ENCODE data around the gene NMNAT2. TPM values are rescaled to one million over a fixed set of nuclear protein-coding genes. Genes with fewer than 3 reads are reported as not detected.

NMNAT2 gene
- total and polyA plus RNA-seq, 10 of the 15 experiments (the other 5 are each of a cell fraction or from before 2014, with no cell fraction given): 0.02 to 2.0 (median 0.60) TPM

DNA sequence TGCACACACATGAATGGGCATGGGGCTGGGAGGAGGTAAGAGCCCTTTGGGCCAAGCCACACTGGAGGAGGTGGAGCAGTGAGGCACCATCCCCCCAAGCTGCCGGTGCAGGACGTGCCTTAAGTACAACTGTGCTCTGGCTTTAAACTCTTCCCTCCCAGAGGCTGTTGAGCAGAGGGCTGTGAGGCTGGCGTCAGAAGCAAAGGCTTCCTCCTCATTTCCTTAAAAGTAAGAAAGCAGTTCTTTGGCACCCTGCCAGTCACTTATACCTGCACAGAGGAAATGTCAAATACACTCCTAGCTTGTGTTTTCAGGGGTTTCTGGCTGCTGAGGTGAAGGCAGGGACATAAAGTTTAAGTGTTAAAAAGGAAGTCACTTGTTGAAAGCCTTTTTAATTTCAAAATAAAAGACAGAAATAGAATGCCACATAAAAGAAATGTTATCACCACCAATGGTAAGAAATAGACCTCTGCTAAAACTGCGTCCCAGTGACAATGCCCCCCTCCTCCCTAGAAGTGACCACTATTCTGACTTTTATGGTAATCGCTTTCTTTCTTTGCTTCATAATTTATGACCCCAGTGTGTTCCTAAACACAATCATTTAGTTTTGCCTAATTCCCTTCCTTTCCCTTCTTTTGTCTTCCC, 199.1 kb downstream of the NMNAT2 start:
- Histone ChIP-seq H3K79me2 (ENCODE audit: control insufficient read depth, insufficient read depth, low read length) (no peaks in the 10 kb centered on the region), H3K27ac (ENCODE audit: control insufficient read depth, insufficient read depth) (no peak overlapping the region), H3K4me1 (ENCODE audit: control insufficient read depth, insufficient read depth, low read length) (peaks cover 3% of the 10 kb centered on the region; the same call in 1 of the 2 replicates), H3K4me3 (no peak overlapping the region), H3K36me3 (ENCODE audit: control insufficient read depth in 2 of 2, insufficient read depth in 2 of 2, low read length in 1 of 2) (no peaks in the 10 kb centered on the region), H3K27me3 (replicated peaks in 1 of 2; ENCODE audit: control insufficient read depth in 2 of 2, insufficient read depth in 2 of 2, low read length in 1 of 2) (no peaks in the 10 kb centered on the region), H3K9me3 (replicated peaks; ENCODE audit: control insufficient read depth, insufficient read depth, low read length) (no peaks in the 10 kb centered on the region), H4K20me1 (ENCODE audit: control insufficient read depth, insufficient read depth) (no peaks in the 10 kb centered on the region), H2AFZ (ENCODE audit: control insufficient read depth, low read depth, low read length) (peak overlapping the region; percentile 38; the same call in 1 of the 2 replicates), H3K4me2 (ENCODE audit: control insufficient read depth, insufficient read depth) (no peak overlapping the region), H3K9ac (ENCODE audit: control insufficient read depth, insufficient read depth, low read length) (no peak overlapping the region)
- intact Hi-C loops (cut with micrococcal nuclease; ENCODE audit: unreplicated experiment) (loop anchor here (10.0 kb wide), 1 partner anchor 56 kb away; no protein-coding TSS in a partner anchor), in situ Hi-C loops (cut with MboI) (no loop called here)
- FAIRE-seq: no peak
- RAD21 ChIA-PET (ENCODE audit: unreplicated experiment): interaction anchor here (1.1 to 1.9 kb wide), 3 partner anchors 10 to 257 kb away, joined by 4 to 7 read pairs (median 6); no protein-coding TSS in a partner anchor
- ATAC-seq: peak; percentile 82
- POLR2A ChIA-PET: interaction anchor here (0.6 to 1.4 kb wide), 3 partner anchors 22 to 92 kb away, joined by 3 to 4 read pairs (median 3); no protein-coding TSS in a partner anchor
- TF ChIP-seq SMARCA5 (IDR thresholded peaks at IDR 0.05): no peak
- peak; percentile 88 for TF ChIP-seq SMAD1 (IDR thresholded peaks at IDR 0.05; ENCODE audit: low read depth, partially characterized antibody)
- CTCF ChIA-PET: interaction anchor here (1.3 to 3.2 kb wide), 4 partner anchors 9 to 256 kb away, joined by 3 to 13 read pairs (median 3); no protein-coding TSS in a partner anchor
- 11% methylated on average over 5 of the region's 5 CpGs for WGBS (ENCODE audit: insufficient coverage, insufficient replicate concordance, low lambda C conversion rate, missing lambda C conversion rate)
- DNase-seq (ENCODE audit: low read depth, low spot score): no peak
- SMC1A ChIA-PET (ENCODE audit: uncharacterized antibody, unreplicated experiment): interaction anchor here (0.7 to 1.7 kb wide), 7 partner anchors 9 to 253 kb away, joined by 3 to 7 read pairs (median 4); no protein-coding TSS in a partner anchor
- no TSS peak for BruUV-seq (replicated peaks)

GRCh38 chr1:183218027-183218618, 200.1 kb downstream of the NMNAT2 start:
- CTCF ChIA-PET: interaction anchor here (0.8 to 3.2 kb wide), 3 partner anchors 10 to 63 kb away, joined by 3 to 13 read pairs (median 3); no protein-coding TSS in a partner anchor
- BruUV-seq (replicated peaks): no TSS peak
- TF ChIP-seq HCFC1 (IDR thresholded peaks at IDR 0.05; ENCODE audit: low read length) (no peak), E2F8 (IDR thresholded peaks at IDR 0.05; ENCODE audit: low read depth, partially characterized antibody) (no peak), IRF5 (IDR thresholded peaks at IDR 0.05; ENCODE audit: borderline replicate concordance) (no peak), NFYA (IDR thresholded peaks at IDR 0.05; ENCODE audit: borderline replicate concordance, low read depth, low read length) (no peak), MTA2 (IDR thresholded peaks at IDR 0.05; ENCODE audit: low read depth) (no peak), IKZF1 (conservative IDR thresholded peaks at IDR 0.05) (no peak), EZH2 (IDR thresholded peaks at IDR 0.05; ENCODE audit: borderline replicate concordance, control insufficient read depth, low read depth, low read length) (no peak), JUNB (IDR thresholded peaks at IDR 0.05) (no peak), ZNF24 (IDR thresholded peaks at IDR 0.05) (no peak), NR2F1 (conservative IDR thresholded peaks at IDR 0.05) (no peak)

More at GRCh38 chr1:183218027-183218618, 200.1 kb downstream of the NMNAT2 start:
- ChIA-PET RAD21 (ENCODE audit: unreplicated experiment) (no interaction called here), POLR2A (interaction anchor here (0.6 to 0.9 kb wide), 2 partner anchors 23 to 93 kb away, joined by 3 to 4 read pairs; no protein-coding TSS in a partner anchor), SMC1A (ENCODE audit: uncharacterized antibody, unreplicated experiment) (interaction anchor here (1.3 to 1.7 kb wide), 2 partner anchors 10 to 252 kb away, joined by 3 to 7 read pairs; no protein-coding TSS in a partner anchor)
- Histone ChIP-seq H3K4me3 (no peak overlapping the region), H3K9ac (ENCODE audit: control insufficient read depth, insufficient read depth, low read length) (no peak overlapping the region), H3K4me2 (ENCODE audit: control insufficient read depth, insufficient read depth) (no peak overlapping the region), H3K79me2 (ENCODE audit: control insufficient read depth, insufficient read depth, low read length) (no peaks in the 10 kb centered on the region), H3K9me3 (replicated peaks; ENCODE audit: control insufficient read depth, insufficient read depth, low read length) (no peaks in the 10 kb centered on the region), H3K27ac (ENCODE audit: control insufficient read depth, insufficient read depth) (no peak overlapping the region), H4K20me1 (ENCODE audit: control insufficient read depth, insufficient read depth) (no peaks in the 10 kb centered on the region), H3K27me3 (replicated peaks in 1 of 2; ENCODE audit: control insufficient read depth in 2 of 2, insufficient read depth in 2 of 2, low read length in 1 of 2) (no peaks in the 10 kb centered on the region), H3K4me1 (ENCODE audit: control insufficient read depth, insufficient read depth, low read length) (peaks cover 3% of the 10 kb centered on the region; the same call in 1 of the 2 replicates), H2AFZ (ENCODE audit: control insufficient read depth, low read depth, low read length) (no peak overlapping the region), H3K36me3 (ENCODE audit: control insufficient read depth in 2 of 2, insufficient read depth in 2 of 2, low read length in 1 of 2) (no peaks in the 10 kb centered on the region)
- in situ Hi-C loops (cut with MboI): no loop called here
- intact Hi-C loops (cut with micrococcal nuclease; ENCODE audit: unreplicated experiment): loop anchor here (10.0 kb wide), 1 partner anchor 57 kb away; no protein-coding TSS in a partner anchor
- WGBS (ENCODE audit: insufficient coverage, insufficient replicate concordance, low lambda C conversion rate, missing lambda C conversion rate): 46% methylated on average over 14 of the region's 14 CpGs
- ATAC-seq (no peak), FAIRE-seq (no peak), DNase-seq (ENCODE audit: low read depth, low spot score) (no peak)

Measured in GM12878 (cell line).